Right renal pelvis (tissue), 4 donors: ENCODE data around the gene NOL4L. TPM values are rescaled to one million over a fixed set of nuclear protein-coding genes. Genes with fewer than 3 reads are reported as not detected.

Experiments used
- DNase-seq, 4 donors: peaks; one replicate each; pipeline ENCODE4 v3.0.0-alpha.2; 2013; ENCODE audit warnings: low read depth in 4 of 4, low spot score in 3 of 4, missing footprints in 1 of 4
- polyA plus RNA-seq, 4 donors: library from polyadenylated mRNA; unstranded; fragments of 120-200 nt; gene quantifications; one replicate each; pipeline ENCODE4 v1.2.1, GENCODE V29; 2013; ENCODE audit not compliant: insufficient read length in 4 of 4

NOL4L gene
- polyA plus RNA-seq, 4 donors: 47.1 to 62.0 (median 51.7) TPM

DNA sequence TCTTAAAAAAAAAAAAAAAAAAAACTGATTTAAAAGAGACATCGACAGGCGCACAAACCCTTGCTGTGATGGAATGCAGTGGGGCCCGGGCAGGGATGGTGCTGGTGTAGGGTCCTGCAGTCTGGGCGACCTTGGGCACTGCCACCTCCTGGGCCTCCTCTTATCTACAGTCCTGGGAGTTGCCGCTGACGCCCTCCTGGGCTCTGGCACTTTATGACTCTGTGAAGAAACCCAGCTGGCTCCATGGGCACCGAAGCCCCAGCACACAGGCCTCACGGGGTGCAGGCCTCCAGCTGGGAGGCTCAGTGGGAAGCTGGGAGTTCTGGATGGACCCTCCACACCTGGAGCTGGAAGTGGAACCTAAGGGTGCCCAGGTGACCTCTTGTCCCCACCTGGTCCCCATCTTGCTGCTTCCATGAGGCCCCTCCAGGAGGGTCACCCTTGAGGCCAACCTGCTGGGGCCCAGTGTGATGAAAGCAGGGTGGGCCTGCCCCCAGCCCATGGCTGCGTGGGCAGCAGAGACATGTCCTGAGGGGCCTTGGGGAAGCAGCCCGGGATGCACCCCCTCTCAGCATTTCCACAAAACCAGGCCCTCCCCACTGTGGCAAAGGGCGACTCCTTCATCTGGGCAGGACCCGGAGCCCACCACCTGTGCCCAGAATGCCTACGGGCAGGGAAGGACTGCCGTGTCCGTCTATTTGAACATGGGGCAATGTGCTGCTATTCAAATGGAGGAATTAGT is 122.1 kb downstream of the NOL4L start:
- DNase-seq: no peak

DNA sequence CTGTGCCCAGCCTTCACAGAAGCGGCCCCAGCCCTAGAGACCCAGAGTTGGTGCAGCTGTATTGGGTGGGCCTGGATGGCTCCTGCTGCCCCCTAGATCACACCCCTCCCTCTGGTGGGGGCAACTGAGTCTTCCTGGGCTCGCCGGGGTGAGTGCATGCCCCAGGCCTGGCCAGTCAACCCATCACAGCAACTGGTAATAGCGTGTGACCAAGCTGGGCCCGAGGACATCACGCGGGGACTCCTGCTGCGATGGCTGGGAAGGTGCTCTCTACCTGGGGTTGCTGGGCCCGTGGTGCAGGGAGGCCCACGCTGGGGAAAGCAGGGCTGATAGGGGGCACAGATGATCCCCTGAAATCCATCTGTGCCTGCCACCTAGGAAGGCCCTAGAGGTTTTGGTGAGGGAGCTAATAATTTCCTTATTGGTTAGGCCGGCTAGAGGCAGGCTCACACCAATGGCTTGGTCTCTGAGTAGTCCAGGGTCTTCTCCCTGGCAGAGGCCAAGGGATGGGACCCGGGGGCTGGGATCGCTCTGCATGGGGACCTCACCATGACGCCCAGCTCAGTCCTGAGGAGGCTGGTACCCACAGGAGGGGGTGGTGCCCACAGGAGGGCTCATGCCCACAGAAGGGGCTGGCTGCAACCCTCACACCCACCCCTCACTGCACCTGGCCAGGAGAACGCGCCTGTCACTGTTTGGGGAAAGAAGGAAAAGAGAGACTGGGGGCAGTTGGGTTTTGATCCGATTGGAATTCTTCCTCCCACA is 123.1 kb downstream of the NOL4L start:
- DNase-seq: no peak

DNA sequence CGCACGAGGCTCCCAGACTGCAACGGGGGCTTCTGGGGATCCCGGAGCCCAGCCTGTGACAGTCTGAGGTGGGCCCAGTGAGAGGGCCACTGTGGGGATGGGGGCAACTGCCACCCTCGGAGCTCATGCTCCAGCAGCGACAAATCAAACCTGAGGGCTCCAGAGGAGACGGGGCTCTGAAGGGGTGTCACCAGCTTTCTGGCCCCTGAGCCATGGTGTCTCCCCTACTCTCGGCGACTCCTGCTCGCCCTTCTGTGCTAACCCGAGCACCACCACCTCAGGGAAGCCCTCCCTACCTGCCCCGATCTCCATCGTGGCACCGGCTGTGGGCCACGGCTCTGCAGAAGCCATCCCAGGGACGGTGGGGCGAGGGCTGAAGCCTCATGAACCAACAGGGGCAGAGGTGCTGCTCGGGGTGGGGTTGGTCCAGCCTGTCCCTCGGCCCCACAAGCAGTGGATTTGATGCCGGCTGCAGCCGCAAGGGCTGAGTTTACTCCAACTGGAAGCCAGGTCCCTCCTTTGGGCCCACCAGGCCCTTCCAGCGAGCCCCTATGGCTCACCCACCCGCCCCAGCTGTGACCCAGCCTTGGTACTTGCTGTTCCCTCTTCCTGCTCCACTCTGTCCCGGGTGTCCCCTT is 124.3 kb downstream of the NOL4L start:
- DNase-seq: no peak

DNA sequence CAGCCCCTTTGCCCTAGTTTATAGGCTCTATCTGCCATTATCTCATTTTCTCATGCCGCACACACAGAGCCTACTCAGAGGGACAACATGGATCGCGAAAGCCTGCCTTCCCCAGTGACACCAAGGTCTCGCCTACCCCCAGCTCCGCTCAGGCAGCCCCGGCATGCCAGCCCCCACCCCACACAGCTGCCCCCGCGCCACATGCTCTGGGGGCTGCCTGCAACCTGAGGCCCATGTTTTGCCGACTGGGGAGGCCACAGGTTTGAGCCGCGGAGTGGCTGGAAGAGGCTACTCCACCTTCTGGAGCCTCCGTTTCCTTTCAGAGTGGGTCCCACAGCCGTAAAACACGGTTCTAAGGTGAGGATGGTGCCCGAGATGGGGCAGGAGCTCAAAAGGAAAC is 124.9 kb downstream of the NOL4L start:
- DNase-seq: no peak

DNA sequence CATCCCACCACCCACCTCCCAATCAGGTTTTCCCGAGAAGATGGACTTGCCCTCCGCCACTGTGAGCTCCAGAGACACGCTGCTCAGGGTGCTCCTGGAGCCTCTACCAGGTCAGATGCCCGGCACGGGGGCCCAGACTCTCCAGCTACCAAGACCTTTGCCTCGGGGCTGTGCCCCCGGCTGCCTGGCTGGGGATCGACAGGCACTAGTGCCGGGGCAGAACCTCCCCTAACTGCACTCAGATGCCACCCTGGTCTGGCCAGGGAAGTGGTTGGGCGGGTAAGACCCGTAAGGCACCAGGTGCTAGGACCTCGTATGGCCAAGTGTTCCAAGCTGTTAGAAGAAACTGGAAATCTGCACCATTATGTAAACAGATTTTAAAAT is 126.3 kb downstream of the NOL4L start:
- DNase-seq: no peak

DNA sequence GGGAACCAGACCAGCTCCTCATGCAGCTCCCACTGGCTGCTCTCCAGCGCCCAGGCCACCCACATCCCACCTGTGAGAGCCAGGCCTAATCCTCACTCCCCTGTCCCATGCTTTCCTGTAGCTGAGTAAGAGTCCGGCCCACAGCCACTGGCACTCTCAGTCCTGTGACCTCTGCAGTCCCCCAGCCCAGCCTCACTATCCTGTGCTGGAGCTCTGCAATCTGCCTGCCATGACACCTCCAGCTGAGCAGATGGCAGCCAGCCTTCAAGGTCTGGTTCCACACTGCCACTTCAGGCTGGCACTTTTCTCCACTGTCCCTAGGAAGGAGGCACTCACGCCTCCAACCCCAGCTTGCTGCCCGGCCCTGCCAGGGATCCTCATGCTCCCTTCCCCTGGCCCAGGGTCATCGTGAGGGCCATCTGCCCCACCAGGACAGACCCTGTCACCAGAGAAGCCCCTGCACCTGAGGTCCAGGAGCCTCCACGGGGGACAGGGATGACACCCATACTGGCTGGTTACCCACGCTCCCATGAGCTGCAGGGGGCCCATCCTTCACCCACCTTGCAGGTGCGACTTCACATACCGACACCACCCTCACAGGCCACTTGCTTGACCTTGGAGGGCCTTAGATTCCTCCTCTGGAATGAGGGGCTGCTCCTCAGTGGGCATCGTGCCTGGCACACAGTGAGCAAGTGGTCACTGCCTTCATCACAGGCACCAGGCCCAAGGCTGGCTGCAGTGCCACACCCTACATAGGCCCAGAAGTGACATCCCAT is 126.9 kb downstream of the NOL4L start:
- DNase-seq: no peak

DNA sequence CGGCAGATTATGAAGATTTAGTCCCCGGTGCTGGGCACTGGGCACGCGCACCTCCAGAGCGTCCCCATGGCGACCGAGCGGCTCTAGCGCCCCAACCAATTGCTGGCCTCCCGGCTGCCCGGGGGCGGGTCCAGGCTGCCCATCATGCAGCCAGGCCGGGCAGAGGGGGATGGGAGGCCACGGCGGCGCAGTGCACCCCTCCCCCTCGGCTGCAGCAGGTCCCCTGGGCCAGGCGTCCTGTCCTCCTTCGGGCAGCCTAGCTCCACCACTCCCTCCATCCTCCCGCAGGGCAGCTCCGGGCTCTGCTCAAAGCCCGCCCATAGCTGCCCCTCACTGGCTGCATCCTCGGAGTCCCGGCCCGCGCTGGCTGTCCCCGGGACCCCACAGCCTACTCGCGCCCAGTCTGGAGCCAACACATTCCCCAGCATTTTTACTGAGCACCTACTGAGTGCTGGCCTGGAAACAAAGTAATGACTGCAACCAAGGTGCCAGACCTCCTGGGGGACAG is 127.6 kb downstream of the NOL4L start:
- peak in 3 of 4 donors; percentile 73 to 84 (median 77) for DNase-seq

DNA sequence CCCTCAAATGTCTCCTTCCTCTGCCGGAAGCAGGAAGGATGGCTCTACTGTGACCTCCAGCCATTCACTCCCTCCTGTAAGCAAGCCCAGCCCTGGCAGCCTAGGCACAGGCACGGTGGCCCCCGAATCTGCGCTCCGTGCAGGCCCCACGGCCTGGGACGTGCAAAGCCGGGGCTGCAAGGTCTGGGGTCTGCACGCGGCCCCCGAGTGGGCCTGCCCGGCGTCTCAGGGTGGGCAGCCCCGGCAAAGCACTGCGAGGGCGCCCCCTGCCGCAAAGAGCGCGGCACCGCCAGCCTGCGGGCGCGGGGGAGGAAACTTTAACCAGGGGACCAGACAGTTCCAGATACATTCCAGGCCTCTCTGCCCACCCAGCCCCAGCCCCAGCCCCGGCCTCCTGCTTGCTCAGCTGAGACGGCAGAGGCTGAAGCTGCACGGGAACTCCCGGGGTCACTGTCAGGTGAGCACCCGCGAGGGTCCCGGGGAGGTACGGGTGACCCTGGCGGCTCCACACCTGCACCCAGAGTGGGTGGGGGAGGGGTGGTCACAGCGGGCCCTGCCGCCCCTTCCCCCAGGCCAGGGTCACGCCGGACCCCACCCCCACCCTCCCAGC is 128.2 kb downstream of the NOL4L start:
- DNase-seq: peak in 3 of 4 donors; percentile 67 to 80 (median 79)

DNA sequence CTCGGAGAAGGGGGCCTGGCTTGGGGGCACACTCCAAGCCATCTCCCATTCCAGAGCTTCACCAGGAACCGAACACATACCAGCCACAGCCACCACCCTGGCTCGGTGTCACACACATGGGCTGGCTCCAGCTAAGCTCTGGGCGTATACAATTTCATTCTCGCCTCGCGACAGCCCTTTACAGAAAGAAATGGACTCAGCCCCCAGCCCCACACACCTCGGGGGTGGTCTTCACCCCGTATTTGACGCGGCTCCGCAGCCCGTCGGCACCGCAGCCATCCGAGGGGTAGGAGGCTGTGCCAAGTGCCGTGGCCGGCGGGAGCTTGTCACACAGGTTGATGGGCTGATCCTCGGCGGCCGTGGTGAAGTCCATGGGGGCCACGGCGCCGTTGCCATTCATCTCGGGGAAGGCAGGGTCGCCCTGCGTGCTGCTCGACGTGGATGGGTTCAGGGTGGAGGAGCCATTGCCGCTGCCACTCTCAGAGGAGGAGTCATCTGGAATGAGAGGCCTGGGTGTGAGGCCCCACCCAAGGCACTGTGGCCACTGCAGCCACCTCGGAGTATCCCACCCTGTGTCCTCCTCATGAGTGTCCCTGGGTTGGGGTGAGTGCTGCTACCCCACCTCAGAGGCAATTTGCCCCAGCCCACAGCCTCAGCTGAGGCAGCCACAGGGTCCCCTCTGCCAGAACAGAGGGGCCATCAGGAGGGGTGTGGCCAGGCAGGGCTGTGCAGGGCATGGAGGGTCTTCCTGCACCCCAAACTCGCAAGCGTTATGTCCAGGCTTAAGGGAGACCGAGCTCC is 129.0 kb downstream of the NOL4L start:
- no peak for DNase-seq

DNA sequence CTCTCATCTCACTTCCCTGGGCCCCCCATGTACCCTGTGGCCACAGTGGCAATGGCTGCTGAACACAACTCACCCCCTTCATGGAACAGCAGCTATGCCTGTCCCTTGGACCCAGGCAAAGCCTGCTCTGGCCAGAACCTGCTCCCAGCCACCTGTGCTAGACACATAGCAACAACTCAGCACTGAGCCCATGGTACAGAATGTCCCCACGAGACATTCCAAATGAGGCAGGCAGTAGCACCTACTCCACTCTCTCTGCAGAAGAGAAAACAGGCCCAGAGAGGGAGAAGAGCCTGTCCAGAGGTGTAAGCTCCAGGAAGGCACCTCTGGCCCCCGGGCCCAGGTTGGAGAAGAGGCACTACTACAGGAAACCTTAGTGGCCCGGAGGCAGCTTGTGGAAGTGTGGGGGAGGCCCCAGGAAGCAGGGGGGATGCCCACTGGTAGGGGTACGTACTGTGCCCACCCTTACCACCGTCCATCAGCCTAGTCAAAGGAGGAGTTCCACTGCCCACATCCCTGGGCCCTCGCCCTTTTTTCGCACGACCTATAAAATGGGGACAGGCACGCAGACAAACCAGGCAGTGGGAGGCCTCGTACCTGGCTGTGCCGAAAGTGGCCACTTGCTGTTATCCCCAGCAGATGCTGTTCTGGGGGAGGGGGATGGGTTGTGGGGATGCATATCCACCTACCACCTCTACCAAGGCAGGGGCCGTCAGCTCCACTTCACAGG is 129.8 kb downstream of the NOL4L start:
- DNase-seq: no peak

DNA sequence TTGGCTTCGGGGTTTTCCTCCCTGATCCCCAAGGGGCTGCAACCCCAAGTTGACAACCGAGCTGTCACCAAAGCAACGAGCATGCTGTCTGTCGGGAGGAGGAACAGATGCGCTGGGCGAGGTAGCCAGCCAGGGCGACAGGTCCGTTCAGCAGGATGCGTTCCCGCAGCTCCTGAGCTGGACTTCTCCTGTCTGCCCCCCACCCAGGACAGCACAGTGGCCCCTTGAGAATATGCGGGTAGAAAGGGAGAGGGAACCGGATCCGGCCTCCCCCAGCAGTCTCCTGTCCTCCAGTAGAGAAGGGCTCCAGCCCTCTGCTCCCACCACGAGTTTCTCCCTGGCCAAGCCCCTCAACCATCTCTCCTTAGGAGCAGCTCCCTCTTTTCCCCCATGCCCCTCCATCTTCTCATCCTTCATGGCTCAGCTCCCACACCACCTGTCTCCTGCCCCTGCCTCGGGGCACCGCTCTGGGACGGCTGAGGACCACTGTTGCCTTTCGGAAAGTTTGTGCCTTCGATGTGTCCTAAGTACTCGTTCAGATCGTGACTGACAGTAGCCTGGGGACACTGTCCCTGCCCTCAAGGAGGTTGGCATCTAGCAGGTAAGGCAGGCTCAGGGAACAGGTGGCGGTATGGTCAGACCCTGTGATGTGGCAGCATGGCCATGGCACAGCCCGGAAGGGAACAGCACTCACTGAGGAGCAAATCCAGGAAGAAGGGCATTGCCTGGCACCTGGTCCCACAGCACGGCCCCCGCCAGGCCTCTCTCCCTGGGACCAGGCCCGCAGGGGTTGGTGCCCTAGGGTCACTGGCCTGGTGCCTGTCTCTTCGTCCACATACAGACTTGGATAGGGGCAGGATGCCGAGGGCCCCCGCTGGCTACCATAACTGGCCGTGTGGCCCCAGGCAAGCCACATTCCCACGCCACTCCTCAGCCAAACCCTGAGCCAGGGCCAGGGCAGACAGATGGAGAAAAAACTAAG is 130.7 kb downstream of the NOL4L start:
- DNase-seq: no peak

DNA sequence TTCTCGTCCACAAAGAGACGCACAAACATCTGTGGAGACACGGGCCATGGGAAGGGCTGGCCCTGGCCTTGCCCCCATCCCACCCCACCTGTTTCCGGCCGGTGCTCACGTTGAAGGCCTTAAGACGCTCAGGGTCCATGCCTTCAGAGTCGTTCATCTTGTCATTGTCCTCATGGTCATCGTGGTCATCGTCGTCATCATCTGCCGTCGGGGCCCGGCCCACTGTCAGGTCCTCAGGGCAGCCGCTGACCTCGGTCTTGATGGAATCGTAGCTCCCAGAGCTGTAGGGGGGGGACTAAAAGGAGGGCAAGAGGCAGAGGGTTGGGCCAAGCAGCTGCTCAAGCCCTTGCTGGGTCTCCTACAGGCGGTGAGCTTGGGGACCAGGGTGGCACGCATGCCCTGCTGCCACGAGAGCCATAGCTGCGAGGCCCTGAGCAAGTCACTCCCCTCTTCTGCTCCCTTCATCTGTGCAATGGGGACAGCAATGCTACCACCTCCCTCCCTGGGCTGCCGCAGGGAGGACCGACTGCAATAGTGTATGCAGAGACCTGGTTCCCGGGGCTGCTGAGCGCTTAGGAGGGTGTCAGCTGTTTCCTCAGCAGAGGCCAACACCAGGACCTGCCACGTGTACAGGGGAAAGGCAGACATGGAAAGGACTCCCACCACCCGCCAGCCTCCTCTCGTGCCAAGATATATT is 131.5 kb downstream of the NOL4L start:
- DNase-seq: no peak

DNA sequence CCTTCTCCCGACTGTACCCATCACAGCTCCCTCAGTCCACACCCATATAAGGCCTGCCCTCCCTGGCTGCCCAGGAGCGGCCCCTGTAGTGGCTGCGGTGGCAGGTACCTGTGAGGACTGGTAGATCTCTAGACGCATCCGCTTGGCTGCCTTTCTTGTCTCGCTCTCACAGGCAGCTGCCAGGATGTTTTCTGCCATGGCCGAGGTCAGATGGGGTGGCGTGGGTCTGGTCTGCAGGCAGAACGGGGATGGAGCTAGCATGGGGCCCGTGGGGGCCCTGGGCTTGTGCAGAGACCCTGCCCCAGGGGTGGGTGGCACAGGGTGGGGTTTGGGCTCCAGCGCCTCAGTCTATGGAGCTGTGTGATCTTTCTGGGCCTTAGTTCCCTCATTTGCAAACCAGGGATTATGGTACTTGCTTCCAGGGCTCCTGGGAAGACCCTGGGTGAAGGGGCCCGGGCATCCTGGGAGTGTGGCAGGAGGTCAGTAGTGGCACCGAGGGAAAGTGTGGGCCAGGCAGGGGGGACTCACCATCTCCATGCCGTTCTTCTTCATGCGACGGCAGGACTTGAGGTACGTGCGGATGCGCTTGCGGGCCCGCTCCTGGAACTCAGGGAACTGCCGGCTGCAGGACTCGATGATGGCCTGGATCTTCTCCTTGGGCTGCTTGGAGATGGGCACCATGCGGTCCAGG is 132.2 kb downstream of the NOL4L start:
- no peak for DNase-seq

DNA sequence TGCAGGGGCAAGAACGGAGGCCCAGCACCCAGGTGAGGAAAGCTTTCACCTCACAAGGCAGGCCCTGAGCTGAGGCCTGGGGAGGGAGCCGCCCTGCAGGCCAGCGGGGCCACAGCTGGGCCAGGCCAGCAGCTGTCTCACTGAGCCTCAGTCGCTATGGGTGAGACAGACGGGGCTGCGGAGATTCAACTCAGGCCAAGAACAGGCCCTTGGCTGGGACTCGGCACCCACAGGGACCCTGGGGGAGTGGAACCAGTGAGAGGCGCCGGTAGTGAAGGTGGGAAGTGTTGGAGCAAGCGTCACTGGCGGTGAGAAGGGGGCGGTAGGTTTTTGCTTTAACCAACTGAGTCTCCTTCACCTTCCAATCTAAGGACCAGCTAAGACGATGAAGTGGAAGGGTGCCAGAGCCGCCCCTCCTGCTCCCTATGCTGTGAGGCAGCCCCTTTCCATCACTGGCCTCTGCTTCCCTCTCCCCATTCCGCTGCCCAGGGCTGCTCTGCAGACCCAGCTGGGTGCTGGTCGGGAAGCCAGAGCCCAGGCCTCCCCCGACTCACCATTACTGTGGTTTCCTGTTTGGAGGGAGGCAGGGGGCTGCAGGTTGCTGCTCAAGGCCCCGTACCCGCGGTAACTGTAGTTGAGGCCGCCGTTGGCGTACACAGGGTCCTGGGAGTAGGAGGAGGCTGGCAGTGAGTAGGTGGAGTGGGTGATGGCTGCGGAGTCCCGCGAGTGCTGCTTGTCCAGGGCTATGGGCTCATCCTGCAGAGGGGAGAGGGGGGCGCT is 133.3 kb downstream of the NOL4L start:
- no peak for DNase-seq

DNA sequence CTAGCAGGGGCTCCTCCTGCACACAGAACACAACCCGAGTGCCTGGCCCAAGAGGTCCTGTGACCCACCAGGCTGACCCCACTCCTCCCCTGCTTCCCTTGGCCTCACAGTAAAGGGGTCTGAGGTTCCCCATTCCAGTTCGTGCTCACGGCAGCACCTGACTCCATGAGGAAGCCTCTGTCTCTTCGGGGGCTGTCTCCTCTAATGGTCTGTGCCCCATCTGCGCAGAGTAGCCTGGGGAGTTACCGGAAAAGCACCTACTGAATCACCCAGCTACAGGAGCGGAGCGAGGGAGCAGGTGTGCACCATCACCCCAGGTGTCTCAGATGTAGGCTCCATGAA is 133.8 kb downstream of the NOL4L start:
- DNase-seq: no peak
